HCT116 (cell line): Measurements from ENCODE around the gene FAM221A. TPM values are rescaled to one million over a fixed set of nuclear protein-coding genes. Genes with fewer than 3 reads are reported as not detected.

Source experiments
- ATAC-seq: fragments of 200-7000 bp; cut with Tn5 transposase; 2 replicates; pipeline ENCODE4 v1.9.1; 2020; ENCODE audit warnings: mild to moderate bottlenecking, moderate library complexity
- BruUV-seq: library from RNA; stranded (reverse); fragments of 400-500 nt; replicated peaks from 2 replicates; lab custom pipeline; 2021; lab: Mats Ljungman, UMichigan
- CTCF ChIA-PET: fragments of 300-600 bp; sonication (Branson Sonifier 250); formaldehyde crosslinking; loops from one replicate; lab custom pipeline; 2021; ENCODE audit warnings: antibody characterized with exemption; lab: Charles Lee
- POLR2A ChIA-PET: fragments of 300-600, 350-600 bp; sonication (Branson Sonifier 250); formaldehyde crosslinking; loops from one replicate; lab custom pipeline; 2021; ENCODE audit warnings: antibody characterized with exemption; lab: Charles Lee
- RAD21 ChIA-PET, 2 experiments: fragments of 300-600 bp; sonication (Branson Sonifier 250); formaldehyde crosslinking; loops; one replicate each; lab custom pipeline; 2023; ENCODE audit warnings: low total read pairs in 2 of 2; ENCODE audit not compliant: uncharacterized antibody in 2 of 2, unreplicated experiment in 2 of 2, low non-redundant PET in 1 of 2; lab: Charles Lee
- DNase-seq: peaks from one replicate; pipeline ENCODE4 v3.0.0-alpha.2; 2010; ENCODE audit warnings: low read depth, low spot score
- H2AFZ ChIP-seq: fragments of 200-600 bp; shearing (Covaris generic), sonication (generic); 2 replicates; pipeline ENCODE4 v1.6.1; 2017; ENCODE audit warnings: low read depth, mixed run types, mixed read lengths, antibody characterized with exemption, low read length; ENCODE audit not compliant: poor library complexity, severe bottlenecking
- H3K27ac ChIP-seq: 2 replicates; pipeline ENCODE4 v1.5.1; 2012; ENCODE audit warnings: low read depth, low read length
- H3K27me3 ChIP-seq: fragments of 200-600 bp; sonication (generic); 2 replicates; pipeline ENCODE4 v1.6.1; 2016; ENCODE audit warnings: mixed run types, low read length, mixed read lengths; ENCODE audit not compliant: insufficient read depth
- H3K36me3 ChIP-seq, 2 experiments: fragments of 200-500 bp in 1 of 2; fragments of 200-600 bp in 1 of 2; sonication (Bioruptor generic) in 1 of 2; sonication (generic) in 1 of 2; 2 replicates each; pipeline versions ENCODE4 v1.5.1 to v1.6.1; 2014 to 2016; ENCODE audit warnings: low read length in 2 of 2, inconsistent platforms in 1 of 2, mixed read lengths in 1 of 2, mixed run types in 1 of 2; ENCODE audit not compliant: insufficient read depth in 2 of 2, control insufficient read depth in 1 of 2
- H3K4me1 ChIP-seq, 2 experiments: fragments of 200-600 bp in 1 of 2; sonication (generic) in 1 of 2; 2 replicates each; pipeline versions ENCODE4 v1.5.1 to v1.6.1; 2012 to 2017; ENCODE audit warnings: low read length in 2 of 2, inconsistent platforms in 1 of 2, mild to moderate bottlenecking in 1 of 2, mixed read lengths in 1 of 2, mixed run types in 1 of 2, moderate library complexity in 1 of 2; ENCODE audit not compliant: insufficient read depth in 2 of 2, control insufficient read depth in 1 of 2
- H3K4me2 ChIP-seq: fragments of 200-600 bp; sonication (generic); 2 replicates; pipeline ENCODE4 v1.6.1; 2017; ENCODE audit warnings: mixed run types, low read length, mixed read lengths
- H3K4me3 ChIP-seq, 2 experiments: fragments of 200-600 bp in 1 of 2; sonication (generic) in 1 of 2; replicated peaks in 1 of 2; 2 replicates each; pipeline ENCODE4 v1.5.1; 2011 to 2016; ENCODE audit warnings: low read length in 2 of 2, control low read depth in 1 of 2, low read depth in 1 of 2, mild to moderate bottlenecking in 1 of 2, mixed read lengths in 1 of 2, mixed run types in 1 of 2
- H3K79me2 ChIP-seq: fragments of 200-600 bp; sonication (generic); 2 replicates; pipeline ENCODE4 v1.6.1; 2017; ENCODE audit warnings: mild to moderate bottlenecking, mixed run types, low read length, moderate library complexity, mixed read lengths; ENCODE audit not compliant: insufficient read depth
- H3K9ac ChIP-seq: fragments of 200-600 bp; sonication (generic); 2 replicates; pipeline ENCODE4 v1.6.1; 2016; ENCODE audit warnings: low read length, mixed read lengths
- H3K9me2 ChIP-seq: fragments of 200-600 bp; sonication (generic), shearing (Covaris generic); 2 replicates; pipeline ENCODE4 v1.6.1; 2017; ENCODE audit warnings: mixed run types, mild to moderate bottlenecking, moderate library complexity; ENCODE audit not compliant: insufficient read depth
- H3K9me3 ChIP-seq, 2 experiments: fragments of 200-500 bp in 1 of 2; fragments of 200-600 bp in 1 of 2; sonication (Bioruptor generic) in 1 of 2; sonication (generic) in 1 of 2; 2 replicates each; pipeline ENCODE4 v1.6.1; 2014 to 2017; ENCODE audit warnings: low read length in 2 of 2, mixed read lengths in 2 of 2, inconsistent platforms in 1 of 2, low read depth in 1 of 2, mild to moderate bottlenecking in 1 of 2, mixed run types in 1 of 2, moderate library complexity in 1 of 2; ENCODE audit not compliant: control insufficient read depth in 1 of 2, insufficient read depth in 1 of 2
- H4K20me1 ChIP-seq: fragments of 200-600 bp; sonication (generic), shearing (Covaris generic); 2 replicates; pipeline ENCODE4 v1.6.1; 2017; ENCODE audit warnings: mixed run types, mild to moderate bottlenecking, moderate library complexity; ENCODE audit not compliant: insufficient read depth
- ATF3 ChIP-seq: IDR thresholded peaks from 2 replicates; pipeline ENCODE4 v1.6.1; 2012
- CBX3 ChIP-seq: IDR thresholded peaks from 2 replicates; pipeline ENCODE4 v1.6.1; 2012; ENCODE audit warnings: low read depth
- CTCF ChIP-seq, 3 experiments: fragments of 200-600 bp in 1 of 3; sonication (generic) in 1 of 3; IDR thresholded peaks in 2 of 3; conservative IDR thresholded peaks in 1 of 3; 2 replicates each; pipeline ENCODE4 v1.5.1; 2012 to 2017; ENCODE audit warnings: low read depth in 2 of 3, low read length in 2 of 3, antibody characterized with exemption in 1 of 3, borderline replicate concordance in 1 of 3, control low read depth in 1 of 3, mild to moderate bottlenecking in 1 of 3, mixed read lengths in 1 of 3, mixed run types in 1 of 3, moderate library complexity in 1 of 3; ENCODE audit not compliant: insufficient read depth in 1 of 3
- EGR1 ChIP-seq: IDR thresholded peaks from 2 replicates; pipeline ENCODE4 v1.6.1; 2012; ENCODE audit warnings: low read depth
- EZH2 ChIP-seq: fragments of 200-600 bp; sonication (generic); IDR thresholded peaks from 2 replicates; pipeline ENCODE4 v1.6.1; 2017; ENCODE audit warnings: antibody characterized with exemption, mixed run types
- JUND ChIP-seq: IDR thresholded peaks from 2 replicates; pipeline ENCODE4 v1.6.1; 2012
- POLR2A ChIP-seq: IDR thresholded peaks from 2 replicates; pipeline ENCODE4 v1.7.0; 2011; ENCODE audit warnings: borderline replicate concordance; ENCODE audit not compliant: insufficient read depth, insufficient read length; ENCODE audit errors: extremely low read depth
- RAD21 ChIP-seq: IDR thresholded peaks from 2 replicates; pipeline ENCODE4 v1.6.1; 2012; ENCODE audit warnings: low read depth, mild to moderate bottlenecking
- SRF ChIP-seq: IDR thresholded peaks from 2 replicates; pipeline ENCODE4 v1.6.1; 2012; ENCODE audit warnings: low read depth
- TCF7L2 ChIP-seq: IDR thresholded peaks from 2 replicates; pipeline ENCODE4 v1.7.0; 2011; ENCODE audit warnings: borderline replicate concordance, inconsistent platforms; ENCODE audit not compliant: insufficient read depth, insufficient read length; ENCODE audit errors: extremely low read depth
- ZBTB33 ChIP-seq: IDR thresholded peaks from 2 replicates; pipeline ENCODE4 v1.6.1; 2011; ENCODE audit warnings: mild to moderate bottlenecking, low read length, moderate library complexity; ENCODE audit not compliant: insufficient replicate concordance; ENCODE audit errors: extremely low read depth
- intact Hi-C: fragments of 100-400 bp; cut with micrococcal nuclease; formaldehyde crosslinking; loops from 2 replicates; pipeline ENCODE4 v1.10.0; 2022
- total RNA-seq: library from RNA; stranded (reverse); gene quantifications from one replicate; pipeline ENCODE4 v1.2.1, GENCODE V29; 2021; ENCODE audit not compliant: unreplicated experiment

Gene FAM221A
- total RNA-seq, 1 experiment from 2014 or later, result 2.2 TPM

GRCh38 chr7:23691320-23691719, 11.3 kb downstream of the FAM221A start:
- TF ChIP-seq RAD21, result no peak
- no peak for TF ChIP-seq SRF
- DNase-seq, result no peak
- Histone ChIP-seq H3K9ac (no peak overlapping the region), H2AFZ (no peak overlapping the region), H3K4me1 (no peaks in the 10 kb centered on the region), H3K27ac (no peak overlapping the region), H3K9me2 (no peaks in the 10 kb centered on the region), H3K27me3 (no peaks in the 10 kb centered on the region), H4K20me1 (no peaks in the 10 kb centered on the region), H3K4me3 (no peak overlapping the region), H3K79me2 (no peaks in the 10 kb centered on the region), H3K9me3 (no peaks in the 10 kb centered on the region), H3K4me2 (no peak overlapping the region), H3K36me3 (no peaks in the 10 kb centered on the region)
- POLR2A ChIA-PET, result no interaction called here
- no peak for ATAC-seq
- RAD21 ChIA-PET, result no interaction called here
- intact Hi-C loops, result no loop called here
- no TSS peak for BruUV-seq
- CTCF ChIA-PET, result no interaction called here

GRCh38 chr7:23693224-23693623, 13.2 kb downstream of the FAM221A start:
- Histone ChIP-seq H4K20me1 (no peaks in the 10 kb centered on the region), H3K4me2 (no peak overlapping the region), H3K4me3 (no peak overlapping the region), H2AFZ (no peak overlapping the region), H3K9me2 (no peaks in the 10 kb centered on the region)
- ChIA-PET CTCF (no interaction called here), RAD21 (no interaction called here)
- DNase-seq, result no peak
- TF ChIP-seq EGR1 (no peak), POLR2A (no peak), CBX3 (no peak), JUND (no peak), ZBTB33 (no peak), RAD21 (no peak), EZH2 (no peak), TCF7L2 (no peak), CTCF (IDR thresholded peaks at IDR 0.05 in 2 of 3, conservative IDR thresholded peaks at IDR 0.05 in 1 of 3; ENCODE audit: borderline replicate concordance in 1 of 3, insufficient read depth in 1 of 3, low read depth in 2 of 3, low read length in 2 of 3) (no peak), ATF3 (no peak), SRF (no peak)
- TF ChIP-seq, all 23 proteins: peak for 0
- BruUV-seq, result no TSS peak
- Histone ChIP-seq H3K79me2 (no peaks in the 10 kb centered on the region), H3K9me3 (no peaks in the 10 kb centered on the region), H3K27me3 (no peaks in the 10 kb centered on the region), H3K9ac (no peak overlapping the region), H3K27ac (no peak overlapping the region), H3K4me1 (peaks cover 3 to 10% of the 10 kb centered on the region in 2 experiments; a peak in 3 of 4 replicates), H3K36me3 (no peaks in the 10 kb centered on the region)
- ATAC-seq, result no peak
- intact Hi-C loops, result no loop called here
- POLR2A ChIA-PET, result no interaction called here
